Measurements from ENCODE around the gene IFT122. TPM values are rescaled to one million over a fixed set of nuclear protein-coding genes. Genes with fewer than 3 reads are reported as not detected.
"Not testable (repeated sequence)": the region's sequence is repeated elsewhere in the genome, so short reads cannot be mapped to it uniquely, and the experiment has no call there.

The IFT122 gene
- total and polyA plus RNA-seq, 2 experiments from 2014 or later: 10.2 to 38.8 TPM

DNA sequence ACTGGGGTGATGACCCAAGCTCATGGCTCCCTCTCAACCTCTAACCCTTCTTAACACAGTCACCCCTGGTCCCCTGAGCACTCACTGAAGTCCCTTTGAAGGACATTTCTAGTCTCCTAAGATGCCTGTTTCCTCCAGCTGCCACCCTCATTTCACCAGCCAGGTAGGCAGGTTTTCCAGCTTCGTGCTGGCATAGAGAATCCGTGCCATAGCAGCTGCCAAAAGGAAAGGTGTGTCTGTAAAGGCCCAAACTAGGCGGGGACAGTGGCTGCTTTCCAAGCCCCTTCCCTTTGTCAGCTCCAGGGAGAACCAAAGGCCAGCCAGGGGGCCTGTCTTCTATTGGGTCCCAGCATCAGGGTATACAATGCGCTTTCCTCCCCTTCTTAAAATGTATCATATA lies 48.4 kb upstream of the IFT122 start:
- H2AFZ ChIP-seq; H3K27ac Mint-ChIP-seq; H4K20me1 ChIP-seq (replicated peaks; ENCODE audit: insufficient read depth); H3K9me2 ChIP-seq (ENCODE audit: insufficient read depth); H3K4me1 ChIP-seq (ENCODE audit: insufficient read depth); H3K4me1 Mint-ChIP-seq; H3K27ac ChIP-seq (ENCODE audit: low read depth); H3K27me3 ChIP-seq (ENCODE audit: insufficient read depth); DNase-seq (ENCODE audit: low spot score); ATAC-seq; H3F3A ChIP-seq (replicated peaks; ENCODE audit: low read depth); H3K9me3 Mint-ChIP-seq; H3K27me3 Mint-ChIP-seq (ENCODE audit: insufficient read depth, low read depth, poor library complexity); H3K4me3 ChIP-seq; H3K4me3 Mint-ChIP-seq; H3K4me2 ChIP-seq: not testable (repeated sequence)
- Histone ChIP-seq H3K79me2 (replicated peaks; ENCODE audit: insufficient read depth) (peaks cover 19% of the 10 kb centered on the region), H3K36me3 (ENCODE audit: insufficient read depth) (peaks cover 11% of the 10 kb centered on the region)
- H3K36me3 Mint-ChIP-seq (ENCODE audit: low read depth): peaks cover 73% of the 10 kb centered on the region

DNA sequence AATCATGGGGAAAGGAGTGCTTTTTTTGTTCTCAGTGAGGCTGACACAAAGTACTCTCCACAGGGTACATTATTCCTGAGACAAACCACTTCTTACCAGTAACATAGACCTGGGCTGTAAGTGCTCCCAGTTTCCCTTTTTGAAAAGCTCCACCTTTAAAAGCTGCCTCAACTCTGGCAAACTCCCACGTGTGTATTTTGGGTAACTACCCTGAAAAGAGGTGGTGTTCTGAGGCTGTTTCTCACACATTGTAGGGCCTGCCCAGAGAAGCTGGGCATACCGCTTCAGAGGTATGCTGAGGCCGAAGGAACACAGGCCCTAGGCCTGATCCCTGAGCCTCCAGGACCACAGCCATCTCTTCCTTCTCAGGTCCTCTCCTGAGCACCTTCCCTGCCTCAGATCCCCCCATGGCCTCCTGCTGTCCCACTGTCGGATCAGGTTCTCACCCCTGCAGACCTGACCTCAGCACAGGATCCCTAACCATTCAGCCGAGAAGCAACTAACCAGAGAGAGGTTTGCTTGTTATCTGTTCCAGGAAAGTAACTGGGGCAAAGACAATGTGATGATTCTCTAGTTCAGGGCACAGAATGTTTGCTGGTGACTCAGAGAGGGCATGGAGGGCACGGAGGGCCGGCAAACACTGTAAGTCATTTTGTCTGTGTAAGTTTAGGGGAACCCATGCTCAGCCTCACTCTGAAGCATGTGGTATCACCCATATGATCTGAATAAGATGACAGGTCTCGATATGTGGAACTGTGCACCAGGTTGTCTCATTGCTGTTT lies 47.7 kb upstream of the IFT122 start:
- H3K9me2 ChIP-seq (ENCODE audit: insufficient read depth); ATAC-seq; H3K9me3 Mint-ChIP-seq; H3K4me1 Mint-ChIP-seq; DNase-seq (ENCODE audit: low spot score); H3K27me3 ChIP-seq (ENCODE audit: insufficient read depth); H3K4me2 ChIP-seq; H2AFZ ChIP-seq; H3K4me1 ChIP-seq (ENCODE audit: insufficient read depth); H4K20me1 ChIP-seq (replicated peaks; ENCODE audit: insufficient read depth); H3F3A ChIP-seq (replicated peaks; ENCODE audit: low read depth); H3K27ac Mint-ChIP-seq; H3K4me3 ChIP-seq; H3K27ac ChIP-seq (ENCODE audit: low read depth); H3K4me3 Mint-ChIP-seq; H3K27me3 Mint-ChIP-seq (ENCODE audit: insufficient read depth, low read depth, poor library complexity): not testable (repeated sequence)
- H3K36me3 ChIP-seq (ENCODE audit: insufficient read depth): peaks cover 11% of the 10 kb centered on the region
- H3K79me2 ChIP-seq (replicated peaks; ENCODE audit: insufficient read depth): peaks cover 26% of the 10 kb centered on the region
- peaks cover 67% of the 10 kb centered on the region for H3K36me3 Mint-ChIP-seq (ENCODE audit: low read depth)

DNA sequence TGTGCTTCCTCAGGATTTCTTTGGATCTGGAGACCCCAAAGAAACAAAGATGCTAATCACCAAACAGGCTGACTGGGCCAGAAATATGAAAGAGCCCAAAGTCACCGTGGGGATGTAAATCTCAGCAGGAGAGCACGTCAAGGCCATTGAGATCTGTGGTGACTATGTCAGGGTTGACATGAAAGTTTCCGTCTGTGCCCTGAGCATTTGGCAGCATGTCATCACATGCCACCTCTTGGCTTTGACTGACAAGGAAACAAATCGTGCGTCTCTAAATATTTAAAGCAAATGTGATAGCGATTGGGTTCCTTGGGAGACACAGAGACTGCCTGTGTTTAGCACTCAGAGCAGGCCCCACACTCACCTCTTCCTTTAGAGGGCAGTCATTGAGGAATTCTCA lies 46.8 kb upstream of the IFT122 start:
- no peak overlapping the region for H3K27ac ChIP-seq (ENCODE audit: low read depth)
- H3K4me1 ChIP-seq (ENCODE audit: insufficient read depth): peaks cover 3% of the 10 kb centered on the region; the same call in 1 of the 2 replicates
- TF ChIP-seq STAT1 (IDR thresholded peaks at IDR 0.05; ENCODE audit: unreplicated experiment) (no peak), CREB1 (CRISPR knock-in tag; IDR thresholded peaks at IDR 0.05; ENCODE audit: low read depth) (no peak), EZH2phosphoT487 (IDR thresholded peaks at IDR 0.05; ENCODE audit: unreplicated experiment) (no peak), NANOG (IDR thresholded peaks at IDR 0.05; ENCODE audit: borderline replicate concordance) (no peak), JUNB (IDR thresholded peaks at IDR 0.05; ENCODE audit: unreplicated experiment) (no peak), ZNF114 (CRISPR knock-in tag; IDR thresholded peaks at IDR 0.05) (no peak)
- TF ChIP-seq, protein P1, sequence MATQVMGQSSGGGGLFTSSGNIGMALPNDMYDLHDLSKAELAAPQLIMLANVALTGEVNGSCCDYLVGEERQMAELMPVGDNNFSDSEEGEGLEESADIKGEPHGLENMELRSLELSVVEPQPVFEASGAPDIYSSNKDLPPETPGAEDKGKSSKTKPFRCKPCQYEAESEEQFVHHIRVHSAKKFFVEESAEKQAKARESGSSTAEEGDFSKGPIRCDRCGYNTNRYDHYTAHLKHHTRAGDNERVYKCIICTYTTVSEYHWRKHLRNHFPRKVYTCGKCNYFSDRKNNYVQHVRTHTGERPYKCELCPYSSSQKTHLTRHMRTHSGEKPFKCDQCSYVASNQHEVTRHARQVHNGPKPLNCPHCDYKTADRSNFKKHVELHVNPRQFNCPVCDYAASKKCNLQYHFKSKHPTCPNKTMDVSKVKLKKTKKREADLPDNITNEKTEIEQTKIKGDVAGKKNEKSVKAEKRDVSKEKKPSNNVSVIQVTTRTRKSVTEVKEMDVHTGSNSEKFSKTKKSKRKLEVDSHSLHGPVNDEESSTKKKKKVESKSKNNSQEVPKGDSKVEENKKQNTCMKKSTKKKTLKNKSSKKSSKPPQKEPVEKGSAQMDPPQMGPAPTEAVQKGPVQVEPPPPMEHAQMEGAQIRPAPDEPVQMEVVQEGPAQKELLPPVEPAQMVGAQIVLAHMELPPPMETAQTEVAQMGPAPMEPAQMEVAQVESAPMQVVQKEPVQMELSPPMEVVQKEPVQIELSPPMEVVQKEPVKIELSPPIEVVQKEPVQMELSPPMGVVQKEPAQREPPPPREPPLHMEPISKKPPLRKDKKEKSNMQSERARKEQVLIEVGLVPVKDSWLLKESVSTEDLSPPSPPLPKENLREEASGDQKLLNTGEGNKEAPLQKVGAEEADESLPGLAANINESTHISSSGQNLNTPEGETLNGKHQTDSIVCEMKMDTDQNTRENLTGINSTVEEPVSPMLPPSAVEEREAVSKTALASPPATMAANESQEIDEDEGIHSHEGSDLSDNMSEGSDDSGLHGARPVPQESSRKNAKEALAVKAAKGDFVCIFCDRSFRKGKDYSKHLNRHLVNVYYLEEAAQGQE (IDR thresholded peaks at IDR 0.05; ENCODE audit: unreplicated experiment): no peak
- no peak overlapping the region for H3K4me3 ChIP-seq
- peaks cover 6% of the 10 kb centered on the region for H3K4me1 Mint-ChIP-seq
- H2AFZ ChIP-seq: no peak overlapping the region
- H3K36me3 Mint-ChIP-seq (ENCODE audit: low read depth): peaks cover 57% of the 10 kb centered on the region
- peaks cover 8% of the 10 kb centered on the region; the same call in 1 of the 2 replicates for H4K20me1 ChIP-seq (replicated peaks; ENCODE audit: insufficient read depth)
- H3K27me3 ChIP-seq (ENCODE audit: insufficient read depth): no peaks in the 10 kb centered on the region
- no peak for ATAC-seq
- peaks cover 3% of the 10 kb centered on the region for H3K27me3 Mint-ChIP-seq (ENCODE audit: insufficient read depth, low read depth, poor library complexity)
- H3K9me3 Mint-ChIP-seq: no peaks in the 10 kb centered on the region
- peaks cover 36% of the 10 kb centered on the region for H3K79me2 ChIP-seq (replicated peaks; ENCODE audit: insufficient read depth)
- H3F3A ChIP-seq (replicated peaks; ENCODE audit: low read depth): no peaks in the 10 kb centered on the region
- H3K4me3 Mint-ChIP-seq: no peak overlapping the region
- H3K4me2 ChIP-seq: no peak overlapping the region
- DNase-seq (ENCODE audit: low spot score): no peak
- H3K36me3 ChIP-seq (ENCODE audit: insufficient read depth): peaks cover 8% of the 10 kb centered on the region; the same call in 1 of the 2 replicates
- no peaks in the 10 kb centered on the region for H3K9me2 ChIP-seq (ENCODE audit: insufficient read depth)
- H3K27ac Mint-ChIP-seq: no peak overlapping the region

DNA sequence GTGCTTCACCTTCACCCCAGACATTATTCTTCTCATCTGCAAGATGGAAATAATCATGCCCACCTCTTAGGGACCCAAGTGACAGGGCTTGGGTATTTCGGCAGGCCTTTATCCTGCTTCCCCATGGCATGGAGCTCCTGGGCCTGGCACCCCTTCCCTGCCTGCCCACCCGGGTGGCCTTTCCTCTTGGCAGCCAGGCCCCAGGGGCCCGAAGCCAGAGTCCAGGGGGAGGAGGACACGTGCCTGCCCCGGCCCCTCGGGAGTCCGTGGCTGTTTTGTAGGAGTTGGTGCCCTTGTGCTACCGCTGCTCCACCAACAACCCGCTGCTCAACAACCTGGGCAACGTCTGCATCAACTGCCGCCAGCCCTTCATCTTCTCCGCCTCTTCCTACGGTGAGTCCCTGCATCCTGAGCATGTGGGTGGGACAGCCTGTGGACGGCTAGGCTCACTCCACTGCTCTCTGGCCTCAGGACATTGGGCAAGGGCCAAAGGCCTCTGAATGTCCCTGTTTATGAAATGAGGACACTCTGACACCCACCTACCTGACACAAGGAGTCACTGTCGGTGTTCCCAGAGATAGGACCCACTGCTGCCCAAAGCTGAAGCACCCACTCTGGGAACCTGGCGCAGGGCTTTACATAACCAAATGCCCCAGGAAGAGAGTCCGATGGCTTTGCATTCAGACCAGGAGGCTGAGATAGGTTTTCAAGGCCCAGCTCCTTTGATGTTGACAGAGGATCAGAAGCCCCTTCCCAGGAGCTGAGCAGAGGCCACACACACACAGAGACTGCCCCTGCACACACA lies 46.1 kb upstream of the IFT122 start:
- not testable (repeated sequence) for ATAC-seq; H3F3A ChIP-seq (replicated peaks; ENCODE audit: low read depth); H3K27me3 Mint-ChIP-seq (ENCODE audit: insufficient read depth, low read depth, poor library complexity); H3K9me3 Mint-ChIP-seq; H3K4me2 ChIP-seq; H3K4me3 Mint-ChIP-seq; H3K9me2 ChIP-seq (ENCODE audit: insufficient read depth); DNase-seq (ENCODE audit: low spot score); H3K27ac ChIP-seq (ENCODE audit: low read depth); H3K36me3 ChIP-seq (ENCODE audit: insufficient read depth); H3K27me3 ChIP-seq (ENCODE audit: insufficient read depth); H2AFZ ChIP-seq; H3K4me1 ChIP-seq (ENCODE audit: insufficient read depth); H3K4me3 ChIP-seq
- Histone ChIP-seq H3K79me2 (replicated peaks; ENCODE audit: insufficient read depth) (peaks cover 43% of the 10 kb centered on the region), H4K20me1 (replicated peaks; ENCODE audit: insufficient read depth) (peaks cover 13% of the 10 kb centered on the region; the same call in 1 of the 2 replicates)
- peaks cover 12% of the 10 kb centered on the region for H3K4me1 Mint-ChIP-seq
- peaks cover 50% of the 10 kb centered on the region for H3K36me3 Mint-ChIP-seq (ENCODE audit: low read depth)
- 0 out of 2 replicates have a peak overlapping the region, but pooled peaks have one; percentile 63 for H3K27ac Mint-ChIP-seq
